NCI-H2196 treated with DMSO at 0.1 percent for 48 hours (cell line): Measurements from ENCODE around the gene CRB3.
A peak's percentile ranks its signal among the peaks of the same experiment; 100 is the strongest.
"Not testable (repeated sequence)": the region's sequence is repeated elsewhere in the genome, so short reads cannot be mapped to it uniquely, and the experiment has no call there.

Experiments
- DNase-seq: peaks from one replicate; lab custom pipeline; 2025; ENCODE audit not compliant: unreplicated experiment; lab: John Stamatoyannopoulos, UW

CRB3 gene

GRCh38 chr19:6490134-6490533, 26.1 kb downstream of the CRB3 start:
- no peak for DNase-seq

- DNase-seq: no peak
Measured at GRCh38 chr19:6491802-6492592, 27.9 kb downstream of the CRB3 start.

DNA sequence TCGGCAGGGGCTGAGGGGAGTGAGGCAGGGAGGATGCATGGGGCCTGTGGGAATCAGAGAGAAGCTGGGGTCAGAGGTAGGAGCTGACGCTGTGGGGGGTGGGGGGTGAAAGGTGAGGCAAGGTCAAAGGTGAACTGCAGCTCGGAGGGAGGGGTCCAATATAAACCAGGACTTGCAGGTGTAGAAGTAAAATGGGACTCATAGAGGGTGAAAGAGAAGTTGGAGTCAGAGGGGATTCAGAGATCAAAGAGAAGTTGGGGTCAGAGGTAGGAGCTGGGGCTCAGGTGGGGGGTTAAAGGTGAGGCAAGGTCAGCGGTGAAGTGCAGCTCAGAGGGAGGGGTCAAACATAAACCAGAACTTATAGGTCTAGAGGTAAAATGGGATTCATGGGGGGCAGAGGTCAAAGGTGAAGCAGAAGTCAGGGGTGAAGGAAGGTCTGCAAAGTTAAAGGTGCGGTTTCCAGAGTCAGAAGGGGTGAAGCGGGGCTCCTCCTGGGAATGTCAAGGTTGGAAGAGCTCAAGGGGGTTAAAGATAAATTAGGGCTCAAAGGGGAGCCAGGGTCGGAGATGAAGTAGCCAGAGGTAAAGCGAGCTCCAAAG, 30.5 kb downstream of the CRB3 start:
- no peak for DNase-seq

DNA sequence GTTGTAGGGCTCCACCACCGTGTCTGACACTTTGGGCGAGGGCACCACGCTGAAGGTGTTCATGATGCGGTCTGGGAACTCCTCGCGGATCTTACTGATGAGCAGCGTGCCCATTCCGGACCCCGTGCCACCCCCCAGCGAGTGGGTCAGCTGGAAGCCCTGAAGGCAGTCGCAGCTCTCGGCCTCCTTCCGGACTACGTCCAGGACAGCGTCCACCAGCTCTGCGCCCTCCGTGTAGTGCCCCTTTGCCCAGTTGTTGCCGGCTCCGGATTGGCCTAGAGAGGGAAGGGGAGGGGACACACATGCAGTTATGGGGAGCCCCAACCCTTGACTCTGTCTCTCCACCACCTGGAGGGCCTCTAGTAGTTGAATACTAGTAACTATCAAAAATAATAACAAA, 31.9 kb downstream of the CRB3 start:
- no peak for DNase-seq

- no peak for DNase-seq
Measured at GRCh38 chr19:6498294-6499036, 34.4 kb downstream of the CRB3 start.

DNA sequence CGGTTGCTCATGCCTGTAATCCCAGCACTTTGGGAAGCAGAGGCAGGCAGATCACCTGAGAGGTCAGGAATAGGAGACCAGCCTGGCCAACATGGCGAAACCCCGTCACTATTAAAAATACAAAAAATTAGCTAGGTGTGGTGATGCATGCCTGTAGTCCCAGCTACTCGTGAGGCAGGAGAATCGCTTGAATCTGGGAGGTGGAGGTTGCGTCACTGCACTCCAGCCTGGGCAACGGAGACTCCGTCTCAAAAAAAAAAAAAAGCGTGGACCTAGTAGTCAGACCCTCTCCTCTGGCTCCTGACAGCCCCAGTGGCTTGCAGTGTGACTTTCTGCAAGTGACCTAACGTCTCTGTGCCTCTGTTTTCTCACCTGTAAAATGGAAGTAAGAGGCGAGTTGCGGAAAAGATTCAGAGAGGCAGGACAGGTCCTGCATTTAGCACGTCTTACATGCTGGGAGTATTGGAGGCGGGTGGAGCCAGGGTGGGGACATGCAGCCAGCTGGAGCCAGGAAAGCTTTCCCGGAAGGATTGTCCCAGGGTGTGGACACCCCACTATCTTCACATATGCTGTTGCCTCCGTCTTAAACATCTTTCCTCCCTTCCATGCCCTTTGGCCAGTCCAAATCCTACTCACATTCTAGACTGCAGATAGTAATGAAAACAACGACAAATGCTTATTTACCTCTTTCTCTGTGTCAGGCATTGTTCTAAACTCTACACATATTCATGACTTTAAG, 35.1 kb downstream of the CRB3 start:
- DNase-seq: no peak

DNA sequence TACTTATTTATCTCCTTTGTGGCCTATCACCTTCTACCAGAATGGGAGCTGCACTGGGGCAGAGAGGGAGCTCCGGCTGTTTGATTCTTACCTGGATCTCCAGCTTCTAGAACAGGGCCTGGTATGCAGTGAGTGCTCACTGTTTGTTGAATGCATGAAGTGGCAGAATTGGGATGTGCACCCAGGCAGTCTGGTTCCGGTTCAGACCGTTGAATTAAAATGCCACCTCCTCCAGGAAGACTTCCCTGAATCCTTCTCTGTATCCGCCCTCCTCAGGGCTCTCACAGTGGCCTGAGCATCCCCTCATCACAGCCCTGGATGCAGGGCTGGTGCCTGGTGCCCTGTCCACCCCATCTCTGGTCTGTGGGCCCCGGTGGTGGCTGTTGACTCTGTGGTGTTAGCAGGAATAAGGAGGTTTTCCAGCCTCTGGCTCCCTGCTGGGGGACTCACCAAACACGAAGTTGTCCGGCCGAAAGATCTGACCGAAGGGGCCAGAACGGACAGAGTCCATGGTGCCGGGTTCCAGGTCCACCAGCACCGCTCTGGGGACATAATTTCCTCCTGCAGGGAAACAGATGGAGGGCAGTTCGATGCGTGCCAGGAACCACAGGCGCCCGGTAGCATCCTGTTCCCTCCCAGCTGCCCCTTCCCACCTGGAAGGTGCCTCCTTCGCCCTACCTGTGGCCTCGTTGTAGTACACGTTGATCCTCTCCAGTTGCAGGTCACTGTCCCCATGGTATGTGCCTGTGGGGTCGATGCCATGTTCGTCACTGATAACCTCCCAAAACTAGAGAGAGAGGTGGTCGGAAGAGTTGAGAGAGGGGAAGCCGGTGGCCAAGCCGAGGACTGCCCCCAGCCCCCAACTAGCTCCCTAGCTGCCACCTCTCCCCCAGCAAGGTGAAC, 37.0 kb downstream of the CRB3 start:
- no peak for DNase-seq

- no peak for DNase-seq
Measured at GRCh38 chr19:6501740-6502648, 37.9 kb downstream of the CRB3 start, which contains the start of gene TUBB4A. TUBB4A (minus strand) TSS chr19:6502309; CDS start chr19:6502212, 97 bp downstream.

- DNase-seq: no peak
Measured at GRCh38 chr19:6503407-6504201, 39.5 kb downstream of the CRB3 start.

GRCh38 chr19:6508028-6508771, 44.1 kb downstream of the CRB3 start:
- DNase-seq: not testable (repeated sequence)

GRCh38 chr19:6509118-6509971, 45.3 kb downstream of the CRB3 start:
- no peak for DNase-seq

DNA sequence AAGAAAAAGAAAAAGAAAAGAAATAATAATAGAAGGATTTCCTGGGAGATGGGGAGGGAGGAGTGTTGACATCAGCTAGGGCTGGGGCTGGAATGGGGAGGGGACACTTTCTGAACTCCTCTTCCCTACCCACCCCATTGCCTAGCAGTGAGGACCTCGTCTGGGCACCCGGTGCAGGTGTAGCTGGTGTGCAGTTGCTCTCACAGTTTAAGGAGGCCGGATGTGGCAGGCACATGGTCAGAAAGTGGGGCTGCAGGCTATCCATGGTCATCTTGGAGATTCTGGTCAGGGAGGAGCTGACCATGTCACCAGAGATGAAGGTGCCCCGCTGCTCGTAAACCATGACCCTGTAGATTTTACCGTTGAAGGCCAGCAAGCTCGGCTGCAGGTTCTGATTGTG, 46.5 kb downstream of the CRB3 start:
- DNase-seq: no peak

GRCh38 chr19:6514089-6514488, 50.0 kb downstream of the CRB3 start:
- DNase-seq: no peak

GRCh38 chr19:6514926-6515544, 51.0 kb downstream of the CRB3 start:
- DNase-seq: no peak

GRCh38 chr19:6516018-6516658, 52.1 kb downstream of the CRB3 start:
- DNase-seq: peak; percentile 95
